ENCODE data around the gene ECSIT. TPM values are rescaled to one million over a fixed set of nuclear protein-coding genes. Genes with fewer than 3 reads are reported as not detected.

Gene ECSIT
- total RNA-seq, 1 experiment from 2014 or later, result 56.4 TPM

DNA sequence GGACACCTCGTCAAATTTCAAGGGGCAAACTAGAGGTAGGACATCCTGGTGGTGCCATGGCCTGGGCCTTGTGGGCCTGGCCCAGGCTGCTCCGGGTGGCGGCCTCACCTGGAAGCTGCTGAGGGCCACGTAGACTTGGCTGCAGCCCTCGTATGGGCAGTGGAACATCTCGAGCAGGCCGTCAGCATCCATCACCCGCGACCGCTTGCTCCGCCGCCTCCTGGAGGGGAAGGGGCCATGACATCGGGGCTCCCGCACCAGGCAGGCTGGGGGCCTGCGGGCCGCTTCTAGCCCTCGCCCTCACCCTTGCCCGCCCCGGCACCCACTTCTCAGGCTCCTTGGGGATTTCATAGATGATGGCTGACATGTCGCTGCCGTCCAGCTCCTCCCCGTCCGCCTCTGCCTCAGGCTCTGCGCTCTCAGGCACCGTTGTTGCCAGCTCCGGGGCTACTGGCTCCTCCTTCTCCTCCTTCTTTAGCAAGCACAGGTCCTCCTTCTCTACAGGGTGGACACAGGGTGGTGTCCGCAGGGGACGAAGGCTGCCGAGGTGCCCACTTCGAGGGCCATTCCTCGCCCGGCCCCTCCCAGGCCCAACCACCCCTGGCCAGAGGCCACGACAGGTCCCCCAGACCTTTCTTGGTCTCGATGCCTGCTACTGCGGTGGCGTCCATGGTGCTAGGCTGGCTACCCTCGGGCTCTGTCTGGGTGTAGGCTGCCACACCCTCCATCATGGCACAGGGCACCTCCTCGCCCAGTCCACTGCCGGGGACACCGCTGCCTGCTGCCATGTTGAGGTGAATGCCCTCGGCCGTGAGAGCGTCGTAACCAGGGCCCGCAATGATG lies 42.1 kb downstream of the ECSIT start:
- H3K4me1 Mint-ChIP-seq, result peaks cover 5% of the 10 kb centered on the region
- H3K9me3 Mint-ChIP-seq, result no peaks in the 10 kb centered on the region
- TF ChIP-seq, protein P1, sequence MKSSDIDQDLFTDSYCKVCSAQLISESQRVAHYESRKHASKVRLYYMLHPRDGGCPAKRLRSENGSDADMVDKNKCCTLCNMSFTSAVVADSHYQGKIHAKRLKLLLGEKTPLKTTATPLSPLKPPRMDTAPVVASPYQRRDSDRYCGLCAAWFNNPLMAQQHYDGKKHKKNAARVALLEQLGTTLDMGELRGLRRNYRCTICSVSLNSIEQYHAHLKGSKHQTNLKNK (CRISPR knock-in tag; IDR thresholded peaks at IDR 0.05), result no peak
- TF ChIP-seq ZNF317 (CRISPR knock-in tag; IDR thresholded peaks at IDR 0.05; ENCODE audit: borderline replicate concordance, low read depth), result no peak
- TF ChIP-seq KAT7 (CRISPR knock-in tag; IDR thresholded peaks at IDR 0.05; ENCODE audit: borderline replicate concordance), result no peak
- TF ChIP-seq, protein P2, sequence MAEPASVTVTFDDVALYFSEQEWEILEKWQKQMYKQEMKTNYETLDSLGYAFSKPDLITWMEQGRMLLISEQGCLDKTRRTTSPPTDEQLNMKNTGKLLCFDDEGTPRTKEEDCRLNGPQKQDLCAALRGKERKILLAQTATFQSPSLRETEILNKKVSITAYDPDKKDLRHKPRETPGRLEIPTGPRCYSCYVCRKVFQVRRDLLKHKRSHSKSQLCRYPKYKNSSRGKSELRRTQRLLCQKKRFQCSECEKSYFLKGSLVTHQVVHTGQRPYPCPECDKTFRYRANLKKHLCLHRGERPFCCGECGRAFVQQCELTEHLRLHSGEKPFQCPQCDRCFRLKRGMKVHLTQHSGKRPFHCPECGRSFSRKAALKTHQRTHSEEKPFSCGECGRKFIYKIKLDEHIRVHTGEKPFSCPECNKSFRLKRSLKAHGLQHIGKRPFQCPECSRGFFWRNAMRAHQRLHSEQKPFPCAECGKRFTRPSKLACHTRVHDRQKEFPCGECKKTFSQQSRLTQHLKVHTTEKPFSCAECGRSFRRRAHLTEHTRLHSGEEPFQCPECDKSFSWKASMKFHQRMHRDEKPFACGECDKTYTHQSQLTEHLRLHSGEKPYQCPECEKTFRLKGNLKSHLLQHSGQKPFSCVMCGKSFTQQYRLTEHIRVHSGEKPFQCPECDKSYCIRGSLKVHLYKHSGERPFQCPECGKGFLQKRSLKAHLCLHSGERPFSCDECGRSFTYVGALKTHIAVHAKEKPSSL (CRISPR knock-in tag; conservative IDR thresholded peaks at IDR 0.05), result no peak
- ChIA-PET POLR2A (interaction anchor here (1.1 kb wide), 1 partner anchor 59 kb away, joined by 3 read pairs; no protein-coding TSS in a partner anchor), CTCF (interaction anchor here (1.0 kb wide), 1 partner anchor 65 kb away, joined by 4 read pairs; no protein-coding TSS in a partner anchor)
- no peak for DNase-seq (ENCODE audit: low spot score)
- no peak overlapping the region for H3K27ac Mint-ChIP-seq
- no peak overlapping the region for H3K4me3 Mint-ChIP-seq
- peaks cover 6% of the 10 kb centered on the region; the same call in 1 of the 2 replicates for H3K36me3 Mint-ChIP-seq
- ATAC-seq, result no peak
- peaks cover 13% of the 10 kb centered on the region for H3K27me3 Mint-ChIP-seq (ENCODE audit: low read depth)

GRCh38 chr19:11485245-11485837 lies 43.6 kb downstream of the ECSIT start:
- DNase-seq (ENCODE audit: low spot score) (no peak), ATAC-seq (no peak)
- ChIA-PET POLR2A (no interaction called here), CTCF (interaction anchor here (0.8 to 1.6 kb wide), 5 partner anchors 15 to 191 kb away, joined by 3 to 6 read pairs (median 4); partner anchors contain the start of gene CCDC159)
- Mint-ChIP-seq H3K36me3 (0 out of 2 replicates have a peak, but pooled peaks cover 2% of the 10 kb centered on the region), H3K4me1 (peaks cover 9% of the 10 kb centered on the region), H3K27me3 (ENCODE audit: low read depth) (peaks cover 25% of the 10 kb centered on the region), H3K27ac (0 out of 2 replicates have a peak overlapping the region, but pooled peaks have one; percentile 50), H3K9me3 (no peaks in the 10 kb centered on the region), H3K4me3 (no peak overlapping the region)
- TF ChIP-seq ELF4 (CRISPR knock-in tag; IDR thresholded peaks at IDR 0.05; ENCODE audit: low read depth), result no peak
- no peak for TF ChIP-seq TEAD4 (CRISPR knock-in tag; IDR thresholded peaks at IDR 0.05)
- TF ChIP-seq HMGA2 (CRISPR knock-in tag; IDR thresholded peaks at IDR 0.05), result no peak
- no peak for TF ChIP-seq RORB (CRISPR knock-in tag; IDR thresholded peaks at IDR 0.05)
- no peak for TF ChIP-seq ZNF423 (CRISPR knock-in tag; IDR thresholded peaks at IDR 0.05)

GRCh38 chr19:11483366-11484111 lies 45.4 kb downstream of the ECSIT start:
- Mint-ChIP-seq H3K27me3 (ENCODE audit: low read depth) (peaks cover 38% of the 10 kb centered on the region), H3K4me1 (peaks cover 13% of the 10 kb centered on the region), H3K27ac (no peak overlapping the region), H3K36me3 (no peaks in the 10 kb centered on the region), H3K9me3 (no peaks in the 10 kb centered on the region), H3K4me3 (no peak overlapping the region)
- TF ChIP-seq RELA (CRISPR knock-in tag; IDR thresholded peaks at IDR 0.05; ENCODE audit: borderline replicate concordance) (no peak), MAX (CRISPR knock-in tag; IDR thresholded peaks at IDR 0.05) (peak; percentile 13; the same call in 1 of the 2 replicates), SMAD4 (CRISPR knock-in tag; IDR thresholded peaks at IDR 0.05) (no peak)
- TF ChIP-seq, protein P3, sequence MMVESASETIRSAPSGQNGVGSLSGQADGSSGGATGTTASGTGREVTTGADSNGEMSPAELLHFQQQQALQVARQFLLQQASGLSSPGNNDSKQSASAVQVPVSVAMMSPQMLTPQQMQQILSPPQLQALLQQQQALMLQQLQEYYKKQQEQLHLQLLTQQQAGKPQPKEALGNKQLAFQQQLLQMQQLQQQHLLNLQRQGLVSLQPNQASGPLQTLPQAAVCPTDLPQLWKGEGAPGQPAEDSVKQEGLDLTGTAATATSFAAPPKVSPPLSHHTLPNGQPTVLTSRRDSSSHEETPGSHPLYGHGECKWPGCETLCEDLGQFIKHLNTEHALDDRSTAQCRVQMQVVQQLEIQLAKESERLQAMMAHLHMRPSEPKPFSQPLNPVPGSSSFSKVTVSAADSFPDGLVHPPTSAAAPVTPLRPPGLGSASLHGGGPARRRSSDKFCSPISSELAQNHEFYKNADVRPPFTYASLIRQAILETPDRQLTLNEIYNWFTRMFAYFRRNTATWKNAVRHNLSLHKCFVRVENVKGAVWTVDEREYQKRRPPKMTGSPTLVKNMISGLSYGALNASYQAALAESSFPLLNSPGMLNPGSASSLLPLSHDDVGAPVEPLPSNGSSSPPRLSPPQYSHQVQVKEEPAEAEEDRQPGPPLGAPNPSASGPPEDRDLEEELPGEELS (CRISPR knock-in tag; IDR thresholded peaks at IDR 0.05), result no peak
- DNase-seq (ENCODE audit: low spot score) (peak; percentile 47), ATAC-seq (no peak)
- POLR2A ChIA-PET, result interaction anchor here (1.3 kb wide), 1 partner anchor 31 kb away, joined by 8 read pairs; no protein-coding TSS in a partner anchor
- CTCF ChIA-PET, result interaction anchor here (1.0 to 3.1 kb wide), 22 partner anchors 8 to 340 kb away, joined by 3 to 37 read pairs (median 8); partner anchors contain the start of genes ECSIT, EPOR, ODAD3 and PRKCSH
